Measurements from ENCODE around the gene TMEM273. TPM values are rescaled to one million over a fixed set of nuclear protein-coding genes. Genes with fewer than 3 reads are reported as not detected.

TMEM273 gene
- total RNA-seq, 1 experiment from 2014 or later: not detected

- H3K27ac Mint-ChIP-seq (ENCODE audit: low read depth, unreplicated experiment): no peak overlapping the region
- no peaks in the 10 kb centered on the region for H3K36me3 Mint-ChIP-seq (ENCODE audit: insufficient read depth, unreplicated experiment)
- intact Hi-C loops (cut with micrococcal nuclease): no loop called here
- H3K9me3 Mint-ChIP-seq (ENCODE audit: unreplicated experiment): no peaks in the 10 kb centered on the region
- no peak overlapping the region for H3K4me3 Mint-ChIP-seq (ENCODE audit: unreplicated experiment)
- POLR2A ChIA-PET: no interaction called here
- CTCF ChIA-PET: no interaction called here
- DNase-seq (ENCODE audit: unreplicated experiment): no peak
- TF ChIP-seq CTCF (IDR thresholded peaks at IDR 0.05; ENCODE audit: unreplicated experiment): no peak
- no peaks in the 10 kb centered on the region for H3K4me1 Mint-ChIP-seq (ENCODE audit: insufficient read depth, unreplicated experiment)
- no TSS peak for BruUV-seq (replicated peaks)
- H3K27me3 Mint-ChIP-seq (ENCODE audit: insufficient read depth, unreplicated experiment): peaks cover 27% of the 10 kb centered on the region
These were observed 1.6 kb downstream of the TMEM273 start for GRCh38 chr10:49186613-49187012.

DNA sequence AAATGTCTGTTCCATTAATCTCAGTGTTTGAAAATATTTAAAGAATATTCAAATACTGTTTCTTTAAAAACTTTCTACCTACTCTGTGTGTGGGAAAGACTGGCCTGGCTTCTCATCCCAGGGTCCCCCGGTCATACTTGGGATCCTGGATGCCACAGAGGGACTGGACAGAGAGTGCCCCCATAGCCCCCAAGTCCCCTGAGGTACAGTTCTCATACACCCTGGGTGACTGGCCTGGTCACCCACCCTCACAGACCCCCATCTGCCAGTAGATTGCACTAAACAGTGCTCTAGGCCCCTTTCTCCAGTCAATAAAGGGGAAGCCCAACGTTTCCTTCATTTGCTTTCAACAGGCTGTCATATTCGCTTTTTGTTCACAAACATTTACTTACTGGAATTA is 3.0 kb downstream of the TMEM273 start:
- no peak overlapping the region for H3K4me3 Mint-ChIP-seq (ENCODE audit: unreplicated experiment)
- ChIA-PET CTCF (interaction anchor here (0.9 kb wide), 1 partner anchor 10 kb away, joined by 3 read pairs; no protein-coding TSS in a partner anchor), POLR2A (no interaction called here)
- H3K27ac Mint-ChIP-seq (ENCODE audit: low read depth, unreplicated experiment): no peak overlapping the region
- BruUV-seq (replicated peaks): no TSS peak
- intact Hi-C loops (cut with micrococcal nuclease): no loop called here
- no peak for TF ChIP-seq CTCF (IDR thresholded peaks at IDR 0.05; ENCODE audit: unreplicated experiment)
- no peaks in the 10 kb centered on the region for H3K4me1 Mint-ChIP-seq (ENCODE audit: insufficient read depth, unreplicated experiment)
- no peak for DNase-seq (ENCODE audit: unreplicated experiment)
- no peaks in the 10 kb centered on the region for H3K9me3 Mint-ChIP-seq (ENCODE audit: unreplicated experiment)
- peaks cover 38% of the 10 kb centered on the region for H3K27me3 Mint-ChIP-seq (ENCODE audit: insufficient read depth, unreplicated experiment)
- no peaks in the 10 kb centered on the region for H3K36me3 Mint-ChIP-seq (ENCODE audit: insufficient read depth, unreplicated experiment)

DNA sequence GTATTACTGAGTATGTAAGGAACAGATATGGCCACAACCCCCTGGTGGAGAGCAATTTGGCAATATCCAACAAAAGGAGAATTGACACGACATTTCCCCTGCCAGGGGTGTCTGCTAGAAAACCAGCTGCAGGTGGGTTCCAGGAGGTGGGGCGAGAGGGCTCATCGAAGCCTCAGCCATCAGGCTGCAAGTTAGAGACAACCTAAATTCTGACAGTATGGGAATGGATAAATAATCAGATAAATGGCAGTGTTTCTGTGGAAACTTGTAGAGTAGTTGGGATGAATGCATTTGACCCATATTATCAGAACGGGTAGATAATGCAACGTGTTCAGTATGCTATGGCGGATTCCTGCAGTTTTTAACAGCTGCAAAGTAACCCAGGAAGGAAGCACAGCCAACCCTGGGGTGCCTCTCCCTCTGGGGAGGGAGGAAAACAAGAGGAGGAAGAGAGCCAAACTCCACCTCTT is 3.5 kb downstream of the TMEM273 start:
- H3K9me3 Mint-ChIP-seq (ENCODE audit: unreplicated experiment): no peaks in the 10 kb centered on the region
- no peak overlapping the region for H3K4me3 Mint-ChIP-seq (ENCODE audit: unreplicated experiment)
- H3K27ac Mint-ChIP-seq (ENCODE audit: low read depth, unreplicated experiment): no peak overlapping the region
- intact Hi-C loops (cut with micrococcal nuclease): no loop called here
- no TSS peak for BruUV-seq (replicated peaks)
- H3K36me3 Mint-ChIP-seq (ENCODE audit: insufficient read depth, unreplicated experiment): no peaks in the 10 kb centered on the region
- peaks cover 38% of the 10 kb centered on the region for H3K27me3 Mint-ChIP-seq (ENCODE audit: insufficient read depth, unreplicated experiment)
- no peak for DNase-seq (ENCODE audit: unreplicated experiment)
- TF ChIP-seq CTCF (IDR thresholded peaks at IDR 0.05; ENCODE audit: unreplicated experiment): no peak
- no peaks in the 10 kb centered on the region for H3K4me1 Mint-ChIP-seq (ENCODE audit: insufficient read depth, unreplicated experiment)
- POLR2A ChIA-PET: no interaction called here
- CTCF ChIA-PET: interaction anchor here (0.9 kb wide), 1 partner anchor 10 kb away, joined by 3 read pairs; no protein-coding TSS in a partner anchor

- Mint-ChIP-seq H3K4me3 (ENCODE audit: unreplicated experiment) (no peak overlapping the region), H3K4me1 (ENCODE audit: insufficient read depth, unreplicated experiment) (no peaks in the 10 kb centered on the region)
- TF ChIP-seq CTCF (IDR thresholded peaks at IDR 0.05; ENCODE audit: unreplicated experiment): no peak
These were observed 4.3 kb downstream of the TMEM273 start for GRCh38 chr10:49183596-49184542.

More at GRCh38 chr10:49183596-49184542, 4.3 kb downstream of the TMEM273 start:
- POLR2A ChIA-PET: no interaction called here
- no peak overlapping the region for H3K27ac Mint-ChIP-seq (ENCODE audit: low read depth, unreplicated experiment)
- CTCF ChIA-PET: interaction anchor here (0.6 to 0.9 kb wide), 2 partner anchors 9 to 11 kb away, joined by 3 read pairs; no protein-coding TSS in a partner anchor
- intact Hi-C loops (cut with micrococcal nuclease): no loop called here
- no peaks in the 10 kb centered on the region for H3K9me3 Mint-ChIP-seq (ENCODE audit: unreplicated experiment)
- peaks cover 38% of the 10 kb centered on the region for H3K27me3 Mint-ChIP-seq (ENCODE audit: insufficient read depth, unreplicated experiment)
- no TSS peak for BruUV-seq (replicated peaks)
- no peaks in the 10 kb centered on the region for H3K36me3 Mint-ChIP-seq (ENCODE audit: insufficient read depth, unreplicated experiment)
- DNase-seq (ENCODE audit: unreplicated experiment): no peak

All from MCF 10A (cell line).